SK-N-SH (cell line): Measurements from ENCODE around the gene PRSS23. TPM values are rescaled to one million over a fixed set of nuclear protein-coding genes. Genes with fewer than 3 reads are reported as not detected.

ENCODE experiments used
- CHD2 ChIP-seq: fragments of 150-350 bp; IDR thresholded peaks from 2 replicates; pipeline ENCODE4 v1.6.1; 2018; ENCODE audit warnings: low read length; ENCODE audit not compliant: partially characterized antibody
- EZH2phosphoT487 ChIP-seq: fragments of 200-600 bp; sonication (generic); IDR thresholded peaks from 2 replicates; pipeline ENCODE4 v1.6.1; 2017; ENCODE audit warnings: low read depth, mixed run types, mild to moderate bottlenecking, antibody characterized with exemption, moderate library complexity, borderline replicate concordance
- FOXM1 ChIP-seq: IDR thresholded peaks from 2 replicates; pipeline ENCODE4 v1.4.0; 2012; ENCODE audit warnings: low read depth, mild to moderate bottlenecking
- GABPA ChIP-seq: IDR thresholded peaks from 2 replicates; pipeline ENCODE4 v1.4.0; 2012; ENCODE audit warnings: low read depth, mild to moderate bottlenecking
- GATA2 ChIP-seq: sonication (generic); formaldehyde crosslinking; IDR thresholded peaks from 2 replicates; pipeline ENCODE4 v1.5.0; 2020; ENCODE audit warnings: mild to moderate bottlenecking, missing genetic modification reagents
- JUND ChIP-seq: IDR thresholded peaks from 2 replicates; pipeline ENCODE4 v1.4.0; 2012
- MEF2A ChIP-seq: IDR thresholded peaks from 2 replicates; pipeline ENCODE4 v1.4.0; 2012; ENCODE audit warnings: low read depth, borderline replicate concordance
- MXI1 ChIP-seq: IDR thresholded peaks from 2 replicates; pipeline ENCODE4 v1.6.1; 2012; ENCODE audit warnings: mild to moderate bottlenecking, low read depth, low read length, improper control_type of control experiment
- NFIC ChIP-seq: IDR thresholded peaks from 2 replicates; pipeline ENCODE4 v1.4.0; 2012; ENCODE audit warnings: borderline replicate concordance
- PBX3 ChIP-seq: IDR thresholded peaks from 2 replicates; pipeline ENCODE4; 2012
- POLR2AphosphoS5 ChIP-seq: IDR thresholded peaks from 2 replicates; pipeline ENCODE4 v1.6.1; 2012; ENCODE audit warnings: low read depth, low read length
- REST ChIP-seq: IDR thresholded peaks from 2 replicates; pipeline ENCODE4 v1.6.1; 2012; ENCODE audit warnings: mild to moderate bottlenecking, low read depth, low read length, moderate library complexity
- RFX5 ChIP-seq: IDR thresholded peaks from 2 replicates; pipeline ENCODE4 v1.6.1; 2012; ENCODE audit warnings: mild to moderate bottlenecking, improper control_type of control experiment, low read length
- SIN3A ChIP-seq: IDR thresholded peaks from 2 replicates; pipeline ENCODE4 v1.6.1; 2012; ENCODE audit warnings: low read depth, mild to moderate bottlenecking, low read length, moderate library complexity, borderline replicate concordance
- TEAD4 ChIP-seq: IDR thresholded peaks from 2 replicates; pipeline ENCODE4 v1.4.0; 2012; ENCODE audit warnings: mild to moderate bottlenecking, borderline replicate concordance; ENCODE audit not compliant: insufficient read depth
- USF1 ChIP-seq: IDR thresholded peaks from 2 replicates; pipeline ENCODE4 v1.4.0; 2012; ENCODE audit warnings: low read depth, borderline replicate concordance
- USF2 ChIP-seq: fragments of 150-350 bp; IDR thresholded peaks from 2 replicates; pipeline ENCODE4 v1.6.1; 2017; ENCODE audit warnings: antibody characterized with exemption, low read length, low read depth, borderline replicate concordance
- YY1 ChIP-seq: IDR thresholded peaks from 2 replicates; pipeline ENCODE4 v1.4.0; 2012; ENCODE audit warnings: low read depth, mild to moderate bottlenecking
- ZBTB33 ChIP-seq: IDR thresholded peaks from 2 replicates; pipeline ENCODE4 v1.4.0; 2012; ENCODE audit warnings: low read depth, borderline replicate concordance
- polyA plus RNA-seq, 3 experiments: library from polyadenylated mRNA; depleted of rRNA; stranded (reverse); fragments of >200 nt; gene quantifications; 2 replicates each; pipeline ENCODE4 v1.2.3, GENCODE V29; 2012

PRSS23 gene
- polyA plus RNA-seq, 1 of the 3 experiments (the other 2 are of a cell fraction), result 326 TPM

- TF ChIP-seq PBX3, result peak; percentile 72
- TF ChIP-seq RFX5, result no peak
- TF ChIP-seq TEAD4, result 0 out of 2 replicates have a peak, but pooled peaks have one; percentile 24
- no peak for TF ChIP-seq SIN3A
- peak; percentile 71 for TF ChIP-seq JUND
- TF ChIP-seq USF1, result no peak
- TF ChIP-seq YY1, result no peak
- no peak for TF ChIP-seq EZH2phosphoT487
- peak; percentile 55; the same call in 1 of the 2 replicates for TF ChIP-seq POLR2AphosphoS5
- no peak for TF ChIP-seq MXI1
- no peak for TF ChIP-seq REST
- peak; percentile 41; the same call in 1 of the 2 replicates for TF ChIP-seq NFIC
- no peak for TF ChIP-seq GATA2 (CRISPR knock-in tag)
- TF ChIP-seq GABPA, result no peak
- TF ChIP-seq CHD2, result no peak
- TF ChIP-seq FOXM1, result 0 out of 2 replicates have a peak, but pooled peaks have one; percentile 32
- no peak for TF ChIP-seq USF2
- no peak for TF ChIP-seq ZBTB33
- no peak for TF ChIP-seq MEF2A
- TF ChIP-seq, all 33 proteins: peak for 11
These were observed 15.9 kb downstream of the PRSS23 start (continued) for GRCh38 chr11:86816251-86816726.
